Gastroesophageal sphincter (tissue), 4 donors: ENCODE results near the gene PROSER2. TPM values are rescaled to one million over a fixed set of nuclear protein-coding genes. Genes with fewer than 3 reads are reported as not detected.

Source experiments
- ATAC-seq: fragments of 150-250 bp; one replicate; pipeline ENCODE4 v1.9.1; 2016; ENCODE audit warnings: mild to moderate bottlenecking, moderate library complexity
- H3K27ac ChIP-seq, 4 donors: fragments of 200-600 bp; sonication (generic) in 3 of 4; 1 replicate in 3 of 4; 2 replicates in 1 of 4; pipeline ENCODE4 v1.5.1; 2016 to 2019
- H3K27me3 ChIP-seq: fragments of 200-600 bp; sonication (generic); one replicate; pipeline ENCODE4 v1.5.1; 2019
- H3K36me3 ChIP-seq, 2 donors: fragments of 200-600 bp; sonication (generic); one replicate each; pipeline ENCODE4 v1.5.1; 2019; ENCODE audit warnings: control low read depth in 1 of 2
- H3K4me1 ChIP-seq, 3 donors: fragments of 200-600 bp; sonication (generic); 1 replicate in 2 of 3; 2 replicates in 1 of 3; pipeline ENCODE4 v1.5.1; 2016 to 2019; ENCODE audit warnings: control low read depth in 2 of 3
- H3K4me3 ChIP-seq, 2 donors: fragments of 200-600 bp; sonication (generic); one replicate each; pipeline ENCODE4 v1.5.1; 2019; ENCODE audit warnings: mild to moderate bottlenecking in 1 of 2, moderate library complexity in 1 of 2
- H3K9me3 ChIP-seq, 3 donors: fragments of 200-600 bp; sonication (generic); one replicate each; pipeline ENCODE4 v1.5.1; 2017 to 2019; ENCODE audit warnings: control low read depth in 2 of 3
- CTCF ChIP-seq, 4 experiments: fragments of 200-600 bp in 2 of 4; fragments of 450-650 bp in 2 of 4; sonication (generic) in 1 of 4; IDR thresholded peaks; one replicate each; pipeline ENCODE4 v1.5.1; 2017 to 2019; ENCODE audit warnings: antibody characterized with exemption in 4 of 4, mild to moderate bottlenecking in 2 of 4, moderate library complexity in 2 of 4
- EP300 ChIP-seq: sonication (generic); formaldehyde crosslinking; IDR thresholded peaks from one replicate; pipeline ENCODE4 v1.6.1; 2017; ENCODE audit warnings: antibody characterized with exemption, mild to moderate bottlenecking
- POLR2A ChIP-seq, 2 donors: fragments of 450-650 bp; IDR thresholded peaks; one replicate each; pipeline ENCODE4 v1.6.1; 2017; ENCODE audit warnings: antibody characterized with exemption in 2 of 2, mild to moderate bottlenecking in 2 of 2, moderate library complexity in 1 of 2
- POLR2AphosphoS5 ChIP-seq: sonication (generic); formaldehyde crosslinking; IDR thresholded peaks from one replicate; pipeline ENCODE4 v1.6.1; 2017; ENCODE audit warnings: antibody characterized with exemption
- WGBS, 2 donors: methylation state at CpG; one replicate each; pipeline ENCODE4 v1.1.5; 2018; ENCODE audit warnings: low coverage in 1 of 2; 5-methylcytosine and 5-hydroxymethylcytosine counted together
- total RNA-seq, 4 donors: library from RNA; depleted of rRNA; stranded (reverse); fragments of >200 nt; gene quantifications; one replicate each; pipeline ENCODE4 v1.1.0, GENCODE V29; 2016

PROSER2 gene
- total RNA-seq, 4 donors from 2014 or later, result 0.62 to 10.3 (median 1.8) TPM

- TF ChIP-seq EP300 (no peak), POLR2A (IDR thresholded peaks at IDR 0.05) (no peak), POLR2AphosphoS5 (no peak), CTCF (IDR thresholded peaks at IDR 0.05) (no peak)
- no peaks in the 10 kb centered on the region for H3K9me3 ChIP-seq
- peaks cover 0 to 15% (median 0%) of the 10 kb centered on the region in 3 donors for H3K4me1 ChIP-seq
- 84% methylated on average over 16 to 17 of the region's 19 CpGs for WGBS, 2 donors
- peaks cover 67% of the 10 kb centered on the region for H3K27me3 ChIP-seq
- no peaks in the 10 kb centered on the region for H3K36me3 ChIP-seq
- H3K4me3 ChIP-seq, result no peak overlapping the region
- H3K27ac ChIP-seq, result no peak overlapping the region
- ATAC-seq, result no peak
Observed at GRCh38 chr10:11825796-11826414, 2.7 kb downstream of the PROSER2 start.

DNA sequence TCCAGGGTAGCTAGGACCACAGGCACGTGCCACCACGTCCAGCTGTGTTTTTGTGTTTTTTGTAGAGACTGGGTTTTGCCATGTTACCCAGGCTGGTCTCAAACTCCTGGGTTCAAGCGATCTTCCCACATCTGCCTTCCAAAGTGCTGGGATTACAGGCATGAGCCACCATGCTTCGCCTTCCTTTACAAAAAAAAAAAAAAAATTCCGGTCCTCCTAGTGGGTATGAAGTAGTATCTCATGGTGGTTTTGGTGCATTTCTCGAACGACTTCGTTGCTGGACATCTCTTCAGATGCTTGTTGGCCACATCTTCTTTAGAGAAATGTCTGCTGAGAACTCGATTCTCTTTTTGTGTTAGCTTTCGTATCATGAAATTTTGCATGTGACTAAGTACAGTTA, 3.9 kb downstream of the PROSER2 start:
- Histone ChIP-seq H3K4me1 (peaks cover 0 to 15% (median 0%) of the 10 kb centered on the region in 3 donors), H3K4me3 (no peak overlapping the region), H3K36me3 (no peaks in the 10 kb centered on the region), H3K27me3 (peaks cover 63% of the 10 kb centered on the region), H3K9me3 (no peaks in the 10 kb centered on the region), H3K27ac (no peak overlapping the region)
- TF ChIP-seq POLR2AphosphoS5, result no peak
- no peak for TF ChIP-seq CTCF (IDR thresholded peaks at IDR 0.05)
- TF ChIP-seq EP300, result no peak
- no peak for TF ChIP-seq POLR2A (IDR thresholded peaks at IDR 0.05)
- ATAC-seq, result no peak
- 84 to 100% methylated on average over 4 to 10 of the region's 10 CpGs for WGBS, 2 donors

- H3K27ac ChIP-seq, result no peak overlapping the region
- no peak overlapping the region for H3K4me3 ChIP-seq
- H3K4me1 ChIP-seq, result peaks cover 0 to 15% (median 0%) of the 10 kb centered on the region in 3 donors
- ATAC-seq, result no peak
- H3K36me3 ChIP-seq, result no peaks in the 10 kb centered on the region
- H3K27me3 ChIP-seq, result peaks cover 59% of the 10 kb centered on the region
- TF ChIP-seq POLR2AphosphoS5, result no peak
- no peak for TF ChIP-seq POLR2A (IDR thresholded peaks at IDR 0.05)
- H3K9me3 ChIP-seq, result no peaks in the 10 kb centered on the region
- WGBS, 2 donors, result 84 to 87% methylated on average over 5 of the region's 6 CpGs
Observed at GRCh38 chr10:11827414-11827813, 4.3 kb downstream of the PROSER2 start.

- no peak for ATAC-seq
- Histone ChIP-seq H3K4me3 (no peak overlapping the region), H3K9me3 (no peaks in the 10 kb centered on the region), H3K27me3 (peaks cover 45% of the 10 kb centered on the region), H3K36me3 (no peaks in the 10 kb centered on the region), H3K27ac (no peak overlapping the region), H3K4me1 (peaks cover 0 to 5% (median 0%) of the 10 kb centered on the region in 3 donors)
- TF ChIP-seq POLR2A (IDR thresholded peaks at IDR 0.05), result no peak
- no peak for TF ChIP-seq CTCF (IDR thresholded peaks at IDR 0.05)
- no peak for TF ChIP-seq POLR2AphosphoS5
- TF ChIP-seq EP300, result no peak
- WGBS, 2 donors, result 71 to 79% methylated on average over 10 to 11 of the region's 11 CpGs
Observed at GRCh38 chr10:11828682-11829284, 5.6 kb downstream of the PROSER2 start.

DNA sequence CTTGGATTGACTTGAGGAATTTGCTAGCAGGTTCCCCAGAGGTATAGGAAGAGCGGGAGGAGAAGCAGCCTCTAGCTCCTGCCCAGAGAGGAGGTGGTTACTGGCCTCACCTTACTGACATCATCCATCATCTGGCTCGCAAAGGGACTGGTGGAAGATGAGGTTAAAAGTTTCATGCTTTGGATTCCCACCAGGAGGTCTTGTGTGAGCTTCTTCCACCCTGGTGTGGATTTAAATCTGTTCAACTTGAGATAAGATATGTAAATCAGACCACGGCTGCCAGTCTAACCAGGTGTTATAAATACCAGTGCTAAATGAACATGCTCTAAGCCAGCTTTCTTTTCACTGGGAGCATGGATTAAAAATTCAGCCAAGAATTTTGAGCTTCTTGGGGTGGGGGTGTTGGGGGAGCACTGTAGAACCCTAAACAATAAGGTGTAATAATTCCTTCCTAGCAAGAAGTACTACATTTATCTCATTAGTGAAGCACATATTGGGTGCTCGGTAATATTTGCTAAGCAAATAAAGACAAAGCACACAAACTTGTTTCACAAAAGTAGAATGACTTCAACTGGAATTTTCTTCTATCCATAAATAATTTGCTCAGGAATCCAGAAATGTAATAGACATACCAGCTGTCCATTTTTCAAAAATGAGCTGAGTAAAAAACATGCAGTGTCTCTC, 7.8 kb downstream of the PROSER2 start:
- TF ChIP-seq POLR2A (IDR thresholded peaks at IDR 0.05) (no peak), POLR2AphosphoS5 (no peak), CTCF (IDR thresholded peaks at IDR 0.05) (no peak), EP300 (no peak)
- Histone ChIP-seq H3K27ac (no peak overlapping the region), H3K27me3 (peaks cover 29% of the 10 kb centered on the region), H3K9me3 (no peaks in the 10 kb centered on the region), H3K36me3 (no peaks in the 10 kb centered on the region), H3K4me3 (no peak overlapping the region), H3K4me1 (no peaks in the 10 kb centered on the region)
- no peak for ATAC-seq
- 56 to 64% methylated on average over 1 to 3 of the region's 4 CpGs for WGBS, 2 donors
